Stimulated activated CD4-positive, alpha-beta T cell treated with anti-CD3 and anti-CD28 coated beads, TNF-alpha, amount 100 ng/mL, for 24 hours (primary cell): ENCODE data around the gene APMAP.
"Not testable (repeated sequence)": the region's sequence is repeated elsewhere in the genome, so short reads cannot be mapped to it uniquely, and the experiment has no call there.

Experiments
- DNase-seq, 3 experiments: peaks; one replicate each; pipeline ENCODE4 v3.0.0-alpha.2; 2020; ENCODE audit warnings: low read depth in 3 of 3

APMAP gene

DNA sequence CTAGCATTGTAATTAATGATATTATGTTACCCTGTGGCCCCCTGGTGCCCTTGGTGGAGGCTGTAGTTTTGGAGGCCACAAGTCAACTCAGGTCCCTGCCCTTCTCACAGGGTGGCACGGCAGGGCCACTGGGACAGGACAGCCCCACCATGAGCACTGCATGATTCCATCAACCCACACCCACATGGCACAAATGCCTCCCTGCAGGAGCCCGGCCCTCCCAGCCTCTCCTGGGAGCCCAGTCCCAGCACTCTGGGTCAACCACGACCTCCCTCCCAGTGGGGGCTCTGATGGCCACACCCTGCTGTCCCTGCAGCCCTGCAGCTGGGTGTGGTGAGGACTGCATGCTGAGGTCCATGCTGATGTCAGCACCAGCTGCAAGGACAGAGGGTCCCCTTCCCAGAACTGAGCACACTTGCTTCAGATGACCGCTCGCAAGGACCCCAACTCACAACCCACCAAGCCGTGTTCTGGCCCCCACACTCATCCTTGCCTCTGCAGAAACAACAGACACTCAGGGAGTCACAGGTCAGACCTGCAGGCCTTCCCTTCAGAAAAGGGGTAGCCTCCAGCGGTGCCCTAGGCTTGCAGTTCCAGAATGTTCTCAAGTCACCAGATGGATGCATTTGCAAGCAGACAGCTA is 59.2 kb downstream of the APMAP start:
- no peak for DNase-seq

- DNase-seq = not testable (repeated sequence)
Observed at GRCh38 chr20:24931893-24932292, 60.7 kb downstream of the APMAP start.

- DNase-seq = not testable (repeated sequence)
Observed at GRCh38 chr20:24930724-24931688, 61.5 kb downstream of the APMAP start.

DNA sequence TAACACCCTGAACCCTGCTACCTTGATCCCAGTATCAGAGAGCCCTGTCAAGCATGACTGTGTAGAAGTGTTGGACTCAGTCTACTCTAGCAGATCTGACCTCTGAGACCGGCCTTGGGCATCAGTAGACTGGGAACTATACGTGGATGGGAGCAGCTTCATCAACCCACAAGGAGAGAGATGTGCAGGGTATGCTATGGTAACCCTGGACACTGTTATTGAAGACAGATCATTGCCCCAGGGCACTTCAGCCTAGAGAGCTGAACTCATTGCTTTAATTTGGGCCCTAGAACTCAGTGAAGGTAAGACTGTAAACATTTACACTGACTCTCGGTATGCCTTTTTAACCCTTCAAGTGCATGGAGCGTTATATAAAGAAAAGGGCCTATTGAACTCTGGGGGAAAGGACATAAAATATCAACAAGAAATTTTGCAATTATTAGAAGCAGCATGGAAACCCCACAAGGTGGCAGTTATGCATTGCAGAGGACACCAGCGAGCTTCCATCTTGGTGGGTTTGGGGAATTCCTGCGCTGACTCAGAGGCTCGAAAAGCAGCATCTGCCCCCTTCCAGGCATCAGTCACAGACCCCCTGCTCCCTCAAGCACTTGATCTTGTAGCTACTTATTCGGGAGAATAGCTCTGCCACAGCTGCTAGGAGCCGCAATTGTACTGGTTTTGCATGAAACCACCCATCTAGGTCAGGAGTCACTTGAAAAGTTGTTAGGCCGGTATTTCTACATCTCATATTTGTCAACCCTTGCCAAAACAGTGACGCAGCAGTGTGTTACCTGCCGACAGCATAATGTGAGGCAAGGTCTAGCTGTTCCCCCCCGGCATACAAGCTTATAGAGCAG is 62.5 kb downstream of the APMAP start:
- not testable (repeated sequence) for DNase-seq

GRCh38 chr20:24929259-24929658 is 63.3 kb downstream of the APMAP start:
- DNase-seq = not testable (repeated sequence)

- DNase-seq = not testable (repeated sequence)
Observed at GRCh38 chr20:24920706-24921105, 71.8 kb downstream of the APMAP start.

GRCh38 chr20:24919665-24920064 is 72.9 kb downstream of the APMAP start:
- not testable (repeated sequence) for DNase-seq

GRCh38 chr20:24918579-24919566 is 73.7 kb downstream of the APMAP start:
- DNase-seq = no peak

- DNase-seq = peak in 1 of 3 experiments; percentile 52
Observed at GRCh38 chr20:24917797-24918578, 74.6 kb downstream of the APMAP start.

GRCh38 chr20:24917056-24917455 is 75.5 kb downstream of the APMAP start:
- DNase-seq = no peak

DNA sequence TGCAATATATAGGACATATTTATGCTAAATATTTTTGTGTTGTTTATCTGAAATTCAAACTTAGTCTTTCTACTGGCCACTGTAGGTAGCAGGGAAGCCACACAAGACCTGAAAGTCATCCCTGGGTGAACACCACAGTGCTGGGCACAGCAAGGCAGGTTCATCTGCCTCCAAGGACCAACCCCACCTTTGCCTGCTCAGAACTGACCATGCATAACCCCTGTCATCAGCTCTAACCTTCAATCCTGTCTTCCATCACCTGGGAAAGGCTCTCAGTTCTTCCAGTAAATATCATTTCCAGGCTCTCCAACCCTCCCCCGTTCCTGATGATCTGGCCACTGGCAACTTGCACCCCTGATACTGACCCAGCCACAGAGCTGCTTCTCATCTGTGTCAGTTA is 76.1 kb downstream of the APMAP start:
- DNase-seq = no peak

DNA sequence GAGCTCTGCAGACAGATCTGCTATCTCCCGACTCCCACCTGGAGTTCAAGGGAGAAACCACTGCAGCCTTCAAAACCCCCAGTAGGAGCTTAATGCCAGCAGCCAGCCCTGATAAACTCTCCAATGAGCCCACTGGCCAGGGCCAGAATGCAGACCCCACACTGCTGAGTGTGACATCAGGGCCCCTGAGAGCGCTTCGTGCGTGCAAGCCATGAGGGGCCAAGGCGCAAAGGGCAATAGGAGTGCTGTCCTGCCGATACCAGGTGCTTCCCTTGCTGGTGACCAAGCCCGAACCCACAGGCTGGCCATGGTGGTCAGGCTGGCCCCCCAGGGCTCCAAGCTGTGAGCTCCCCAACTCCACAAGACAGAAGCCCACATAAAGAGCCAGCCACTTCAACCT is 76.7 kb downstream of the APMAP start:
- DNase-seq = no peak

DNA sequence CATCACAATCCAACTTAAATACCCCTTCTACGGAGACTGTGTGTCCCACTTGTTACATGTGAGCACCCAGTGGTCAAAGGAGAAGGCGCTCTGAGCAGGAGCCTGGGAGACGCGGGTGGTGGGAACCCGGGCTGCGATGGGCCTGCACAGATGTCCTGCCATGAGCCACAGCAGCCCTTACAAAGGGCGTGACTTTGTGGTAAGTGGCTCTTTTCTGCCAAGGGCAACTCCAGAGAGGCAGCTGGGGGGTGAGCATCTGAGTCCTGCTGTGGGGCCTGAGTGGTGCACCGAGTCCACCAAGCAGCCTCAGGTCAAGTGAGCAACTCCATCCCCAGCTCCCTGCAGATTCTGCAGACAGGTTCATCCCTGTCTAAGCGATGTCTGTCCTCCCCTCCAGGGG is 77.1 kb downstream of the APMAP start:
- DNase-seq = no peak

DNA sequence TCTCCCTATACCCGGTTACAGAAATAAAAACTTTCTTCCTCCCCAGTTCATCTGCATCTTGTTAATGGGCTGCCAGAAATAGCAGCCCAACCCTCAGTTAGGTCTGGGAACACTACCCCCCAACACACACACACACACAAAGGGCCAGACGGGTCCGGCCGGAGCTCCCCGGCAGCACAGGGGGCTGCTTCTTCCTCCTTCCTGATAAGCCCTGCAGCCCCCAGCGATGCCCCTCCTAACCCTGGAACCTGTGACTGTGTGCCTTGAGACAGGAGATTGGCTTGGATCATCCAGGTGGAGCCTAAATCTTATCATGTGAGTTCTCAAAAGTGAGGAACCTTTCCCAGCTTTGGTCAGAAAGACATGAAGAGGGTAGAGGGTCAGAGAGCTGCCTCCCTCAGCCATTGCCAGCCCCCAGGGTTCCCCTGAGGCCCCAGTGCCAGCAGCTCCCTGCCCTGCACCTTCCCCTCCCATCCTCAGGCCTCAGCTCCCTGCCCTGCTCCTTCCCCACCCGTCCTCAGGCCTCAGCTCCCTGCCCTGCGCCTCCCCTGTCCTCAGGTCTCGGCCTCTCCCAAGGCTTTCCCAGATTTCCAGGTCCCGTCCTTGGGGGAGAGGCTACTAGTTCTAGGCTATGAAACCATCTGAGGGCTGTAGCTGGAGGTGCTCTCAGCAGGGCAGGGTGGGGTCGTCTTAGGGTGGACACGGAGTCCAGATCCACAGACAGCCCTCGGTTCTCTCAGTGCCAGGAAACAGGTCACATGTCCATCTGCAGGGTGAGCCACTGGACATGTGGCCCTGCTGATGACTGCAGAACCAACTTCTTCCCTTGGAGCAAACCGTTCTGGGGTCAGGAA is 77.9 kb downstream of the APMAP start:
- no peak for DNase-seq

DNA sequence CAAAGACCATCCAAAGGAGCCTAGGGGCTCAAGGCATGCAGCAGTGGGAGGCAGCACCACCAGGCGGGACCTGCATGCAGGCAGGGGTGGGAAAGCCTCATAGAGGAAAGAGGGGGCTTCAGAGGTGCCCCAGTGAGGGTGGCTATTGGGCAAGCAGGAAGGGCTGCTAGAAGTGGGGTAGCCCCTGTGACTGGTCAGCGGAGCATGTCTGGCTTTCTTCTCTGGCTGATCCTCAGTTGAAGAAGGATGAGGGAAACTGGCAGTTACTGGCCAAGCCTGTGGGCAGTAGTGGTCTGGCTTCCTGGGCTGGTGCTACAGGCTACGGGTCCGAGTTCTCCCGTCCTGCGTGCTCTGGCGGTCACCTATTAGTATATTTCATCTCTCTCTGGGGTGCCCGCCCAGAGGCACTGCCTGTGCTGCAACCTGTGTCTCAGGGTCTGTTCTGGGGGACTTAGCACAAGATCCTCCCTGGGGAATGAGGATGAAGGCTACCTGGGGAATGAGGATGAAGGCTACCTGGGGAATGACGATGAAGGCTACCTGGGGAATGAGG is 79.4 kb downstream of the APMAP start:
- DNase-seq = no peak
